ENCODE measurements around the gene ZNF662. TPM values are rescaled to one million over a fixed set of nuclear protein-coding genes. Genes with fewer than 3 reads are reported as not detected.

The ZNF662 gene
- total RNA-seq, 1 donor from 2014 or later: 1.4 TPM

DNA sequence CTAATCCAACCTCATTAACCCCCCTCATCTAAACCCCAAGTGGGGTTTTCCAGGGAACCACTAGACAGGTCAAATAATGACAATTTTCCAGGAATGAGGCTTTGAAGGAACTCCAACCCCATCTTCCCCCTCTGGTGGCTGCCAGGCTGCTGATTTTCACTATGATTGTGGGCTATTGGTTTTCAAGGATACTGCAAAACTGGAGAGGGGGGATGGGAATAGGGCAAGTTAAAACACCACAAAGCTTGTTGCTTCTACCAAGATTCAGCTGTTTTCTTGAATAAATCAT is 10.4 kb upstream of the ZNF662 start:
- peaks cover 2% of the 10 kb centered on the region for H3K27me3 Mint-ChIP-seq (ENCODE audit: unreplicated experiment)
- no peak overlapping the region for H3K27ac Mint-ChIP-seq (ENCODE audit: unreplicated experiment)
- no peaks in the 10 kb centered on the region for H3K4me1 Mint-ChIP-seq (ENCODE audit: unreplicated experiment)
- H3K36me3 Mint-ChIP-seq (ENCODE audit: low read depth, unreplicated experiment): no peaks in the 10 kb centered on the region
- no peak for DNase-seq (ENCODE audit: low spot score)
- TF ChIP-seq CTCF (IDR thresholded peaks at IDR 0.05; ENCODE audit: unreplicated experiment): no peak
- H3K4me3 Mint-ChIP-seq (ENCODE audit: unreplicated experiment): no peak overlapping the region
- H3K9me3 Mint-ChIP-seq (ENCODE audit: unreplicated experiment): no peaks in the 10 kb centered on the region

GRCh38 chr3:42898896-42899675 is 6.9 kb upstream of the ZNF662 start:
- TF ChIP-seq CTCF (IDR thresholded peaks at IDR 0.05; ENCODE audit: unreplicated experiment): no peak
- H3K27ac Mint-ChIP-seq (ENCODE audit: unreplicated experiment): no peak overlapping the region
- DNase-seq (ENCODE audit: low spot score): no peak
- H3K36me3 Mint-ChIP-seq (ENCODE audit: low read depth, unreplicated experiment): no peaks in the 10 kb centered on the region
- no peaks in the 10 kb centered on the region for H3K9me3 Mint-ChIP-seq (ENCODE audit: unreplicated experiment)
- H3K27me3 Mint-ChIP-seq (ENCODE audit: unreplicated experiment): peaks cover 6% of the 10 kb centered on the region
- no peak overlapping the region for H3K4me3 Mint-ChIP-seq (ENCODE audit: unreplicated experiment)
- H3K4me1 Mint-ChIP-seq (ENCODE audit: unreplicated experiment): no peaks in the 10 kb centered on the region

- peaks cover 7% of the 10 kb centered on the region for H3K27me3 Mint-ChIP-seq (ENCODE audit: unreplicated experiment)
- no peaks in the 10 kb centered on the region for H3K9me3 Mint-ChIP-seq (ENCODE audit: unreplicated experiment)
- no peaks in the 10 kb centered on the region for H3K4me1 Mint-ChIP-seq (ENCODE audit: unreplicated experiment)
- no peak overlapping the region for H3K27ac Mint-ChIP-seq (ENCODE audit: unreplicated experiment)
- H3K4me3 Mint-ChIP-seq (ENCODE audit: unreplicated experiment): no peak overlapping the region
- peaks cover 4% of the 10 kb centered on the region for H3K36me3 Mint-ChIP-seq (ENCODE audit: low read depth, unreplicated experiment)
- no peak for DNase-seq (ENCODE audit: low spot score)
- no peak for TF ChIP-seq CTCF (IDR thresholded peaks at IDR 0.05; ENCODE audit: unreplicated experiment)
These were observed 5.5 kb upstream of the ZNF662 start for GRCh38 chr3:42900226-42901072.

GRCh38 chr3:42901073-42901415 is 4.9 kb upstream of the ZNF662 start:
- Mint-ChIP-seq H3K27ac (ENCODE audit: unreplicated experiment) (no peak overlapping the region), H3K4me3 (ENCODE audit: unreplicated experiment) (no peak overlapping the region), H3K9me3 (ENCODE audit: unreplicated experiment) (no peaks in the 10 kb centered on the region), H3K27me3 (ENCODE audit: unreplicated experiment) (peaks cover 10% of the 10 kb centered on the region), H3K36me3 (ENCODE audit: low read depth, unreplicated experiment) (peaks cover 4% of the 10 kb centered on the region), H3K4me1 (ENCODE audit: unreplicated experiment) (no peaks in the 10 kb centered on the region)
- no peak for TF ChIP-seq CTCF (IDR thresholded peaks at IDR 0.05; ENCODE audit: unreplicated experiment)
- DNase-seq (ENCODE audit: low spot score): no peak

- H3K36me3 Mint-ChIP-seq (ENCODE audit: low read depth, unreplicated experiment): peaks cover 4% of the 10 kb centered on the region
- no peak overlapping the region for H3K27ac Mint-ChIP-seq (ENCODE audit: unreplicated experiment)
- H3K4me1 Mint-ChIP-seq (ENCODE audit: unreplicated experiment): no peaks in the 10 kb centered on the region
- H3K4me3 Mint-ChIP-seq (ENCODE audit: unreplicated experiment): no peak overlapping the region
- DNase-seq (ENCODE audit: low spot score): no peak
- H3K9me3 Mint-ChIP-seq (ENCODE audit: unreplicated experiment): no peaks in the 10 kb centered on the region
- TF ChIP-seq CTCF (IDR thresholded peaks at IDR 0.05; ENCODE audit: unreplicated experiment): no peak
- peaks cover 16% of the 10 kb centered on the region for H3K27me3 Mint-ChIP-seq (ENCODE audit: unreplicated experiment)
These were observed 3.7 kb upstream of the ZNF662 start for GRCh38 chr3:42902257-42902656.
